ENCODE data around the gene GPR152. TPM values are rescaled to one million over a fixed set of nuclear protein-coding genes. Genes with fewer than 3 reads are reported as not detected.

GPR152 gene
- total RNA-seq, 1 donor from 2014 or later, result not detected

DNA sequence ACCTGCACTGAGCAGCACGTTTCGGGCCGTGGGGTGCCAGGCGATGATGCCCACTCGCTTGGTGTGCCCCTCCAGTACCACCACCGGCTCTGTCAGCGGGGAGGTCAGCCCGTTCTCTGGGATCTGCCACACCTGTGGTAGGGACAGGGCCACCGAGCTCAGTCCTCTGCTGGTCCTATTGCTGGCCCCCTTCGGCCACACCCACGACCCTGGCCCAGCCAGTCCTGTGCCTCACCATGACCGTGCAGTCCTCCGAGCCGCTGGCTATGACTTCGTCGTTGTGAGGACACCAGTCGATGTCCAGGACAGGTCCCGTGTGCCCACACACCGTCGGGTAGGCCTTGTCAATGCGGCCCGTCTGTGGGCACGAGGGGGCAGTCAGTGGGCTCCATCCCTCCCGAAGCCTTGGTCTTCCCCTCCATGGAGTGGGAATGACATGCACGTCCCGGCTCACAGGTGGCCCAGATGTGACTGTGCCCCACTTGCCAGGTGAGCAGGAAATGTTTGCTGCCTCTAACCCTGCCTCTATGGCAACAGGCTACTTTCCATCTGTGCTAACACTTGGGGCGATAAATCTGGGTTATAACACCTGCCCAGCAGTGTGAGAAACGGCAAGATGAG is 10.7 kb downstream of the GPR152 start:
- no peak for TF ChIP-seq EZH2 (IDR thresholded peaks at IDR 0.05; ENCODE audit: insufficient read depth, low read length)
- TF ChIP-seq, protein P1, sequence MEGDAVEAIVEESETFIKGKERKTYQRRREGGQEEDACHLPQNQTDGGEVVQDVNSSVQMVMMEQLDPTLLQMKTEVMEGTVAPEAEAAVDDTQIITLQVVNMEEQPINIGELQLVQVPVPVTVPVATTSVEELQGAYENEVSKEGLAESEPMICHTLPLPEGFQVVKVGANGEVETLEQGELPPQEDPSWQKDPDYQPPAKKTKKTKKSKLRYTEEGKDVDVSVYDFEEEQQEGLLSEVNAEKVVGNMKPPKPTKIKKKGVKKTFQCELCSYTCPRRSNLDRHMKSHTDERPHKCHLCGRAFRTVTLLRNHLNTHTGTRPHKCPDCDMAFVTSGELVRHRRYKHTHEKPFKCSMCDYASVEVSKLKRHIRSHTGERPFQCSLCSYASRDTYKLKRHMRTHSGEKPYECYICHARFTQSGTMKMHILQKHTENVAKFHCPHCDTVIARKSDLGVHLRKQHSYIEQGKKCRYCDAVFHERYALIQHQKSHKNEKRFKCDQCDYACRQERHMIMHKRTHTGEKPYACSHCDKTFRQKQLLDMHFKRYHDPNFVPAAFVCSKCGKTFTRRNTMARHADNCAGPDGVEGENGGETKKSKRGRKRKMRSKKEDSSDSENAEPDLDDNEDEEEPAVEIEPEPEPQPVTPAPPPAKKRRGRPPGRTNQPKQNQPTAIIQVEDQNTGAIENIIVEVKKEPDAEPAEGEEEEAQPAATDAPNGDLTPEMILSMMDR (IDR thresholded peaks at IDR 0.05; ENCODE audit: insufficient read depth, low read depth, low read length), result no peak
- H3K27ac Mint-ChIP-seq (ENCODE audit: unreplicated experiment), result no peak overlapping the region
- DNase-seq (ENCODE audit: low read depth) (no peak), FAIRE-seq (no peak)
- H3K4me2 ChIP-seq (ENCODE audit: low read length), result peak overlapping the region; percentile 97
- no peaks in the 10 kb centered on the region for H3K9me3 ChIP-seq (ENCODE audit: insufficient read depth, low read depth, low read length)
- peaks cover 1% of the 10 kb centered on the region for H3K36me3 Mint-ChIP-seq (ENCODE audit: low read depth, unreplicated experiment)
- no peaks in the 10 kb centered on the region for H3K36me3 ChIP-seq (ENCODE audit: insufficient read depth, low read length)
- H3K4me3 ChIP-seq (ENCODE audit: insufficient read depth, low read depth, low read length), result no peak overlapping the region
- H4K20me1 ChIP-seq (ENCODE audit: insufficient read depth, low read length), result peaks cover 20% of the 10 kb centered on the region
- peaks cover 15% of the 10 kb centered on the region for H3K79me2 ChIP-seq (ENCODE audit: insufficient read depth, low read length)
- H3K27ac ChIP-seq (ENCODE audit: low read depth, low read length), result no peak overlapping the region
- H3K4me1 ChIP-seq (ENCODE audit: insufficient read depth, low read length), result peaks cover 17% of the 10 kb centered on the region
- H3K27me3 ChIP-seq (ENCODE audit: insufficient read depth, low read length), result no peaks in the 10 kb centered on the region
- no peaks in the 10 kb centered on the region for H3K9me3 Mint-ChIP-seq (ENCODE audit: unreplicated experiment)
- peak overlapping the region; percentile 94 for H3K4me3 Mint-ChIP-seq (ENCODE audit: unreplicated experiment)
- peaks cover 11% of the 10 kb centered on the region for H3K4me1 Mint-ChIP-seq (ENCODE audit: low read depth, unreplicated experiment)
- H2AFZ ChIP-seq (ENCODE audit: low read depth, low read length), result no peak overlapping the region
- peaks cover 4% of the 10 kb centered on the region for H3K27me3 Mint-ChIP-seq (ENCODE audit: low read depth, unreplicated experiment)
- no peak overlapping the region for H3K9ac ChIP-seq (ENCODE audit: low read length)

DNA sequence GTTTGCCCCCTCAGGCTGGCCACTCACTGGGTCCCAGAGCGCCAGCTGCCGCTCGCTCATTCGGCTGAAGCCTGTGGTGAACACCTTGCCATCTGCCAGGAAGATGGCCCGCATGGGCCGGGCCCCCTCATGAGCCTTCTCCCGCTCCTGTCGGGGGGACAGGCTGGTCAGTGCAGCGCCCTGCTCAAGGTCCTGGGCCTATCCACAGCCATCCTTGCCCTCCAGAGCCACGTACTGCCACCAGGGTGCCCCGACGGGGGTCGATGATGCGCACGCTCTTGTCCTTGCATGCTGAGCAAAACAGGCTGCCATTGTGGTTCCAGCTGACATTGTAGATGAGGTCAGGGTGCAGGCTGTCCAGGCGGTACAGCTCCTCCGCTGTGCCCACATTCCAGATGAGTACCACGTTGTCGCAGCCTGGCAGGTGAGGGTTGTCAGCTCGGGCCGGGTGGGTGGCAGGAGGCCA is 11.4 kb downstream of the GPR152 start:
- no peak overlapping the region for H3K9ac ChIP-seq (ENCODE audit: low read length)
- H3K4me3 ChIP-seq (ENCODE audit: insufficient read depth, low read depth, low read length), result no peak overlapping the region
- H3K79me2 ChIP-seq (ENCODE audit: insufficient read depth, low read length), result peaks cover 15% of the 10 kb centered on the region
- DNase-seq (ENCODE audit: low read depth), result no peak
- peaks cover 11% of the 10 kb centered on the region for H3K4me1 Mint-ChIP-seq (ENCODE audit: low read depth, unreplicated experiment)
- H4K20me1 ChIP-seq (ENCODE audit: insufficient read depth, low read length), result peaks cover 20% of the 10 kb centered on the region
- no peaks in the 10 kb centered on the region for H3K9me3 ChIP-seq (ENCODE audit: insufficient read depth, low read depth, low read length)
- no peak overlapping the region for H2AFZ ChIP-seq (ENCODE audit: low read depth, low read length)
- peaks cover 24% of the 10 kb centered on the region for H3K4me1 ChIP-seq (ENCODE audit: insufficient read depth, low read length)
- peaks cover 3% of the 10 kb centered on the region for H3K27me3 Mint-ChIP-seq (ENCODE audit: low read depth, unreplicated experiment)
- TF ChIP-seq EZH2 (IDR thresholded peaks at IDR 0.05; ENCODE audit: insufficient read depth, low read length), result no peak
- TF ChIP-seq, protein P1 (IDR thresholded peaks at IDR 0.05; ENCODE audit: insufficient read depth, low read depth, low read length), result no peak
- no peaks in the 10 kb centered on the region for H3K27me3 ChIP-seq (ENCODE audit: insufficient read depth, low read length)
- no peak overlapping the region for H3K27ac ChIP-seq (ENCODE audit: low read depth, low read length)
- H3K36me3 ChIP-seq (ENCODE audit: insufficient read depth, low read length), result no peaks in the 10 kb centered on the region
- H3K36me3 Mint-ChIP-seq (ENCODE audit: low read depth, unreplicated experiment), result peaks cover 1% of the 10 kb centered on the region
- H3K4me2 ChIP-seq (ENCODE audit: low read length), result no peak overlapping the region
- H3K27ac Mint-ChIP-seq (ENCODE audit: unreplicated experiment), result no peak overlapping the region
- H3K4me3 Mint-ChIP-seq (ENCODE audit: unreplicated experiment), result no peak overlapping the region
- FAIRE-seq, result no peak
- no peaks in the 10 kb centered on the region for H3K9me3 Mint-ChIP-seq (ENCODE audit: unreplicated experiment)
